Naive thymus-derived CD4-positive, alpha-beta T cell (primary cell): Measurements from ENCODE around the gene SHQ1. TPM values are rescaled to one million over a fixed set of nuclear protein-coding genes. Genes with fewer than 3 reads are reported as not detected.

Experiments
- ATAC-seq: fragments of 150-1000 bp; cut with Tn5 transposase; 2 replicates; pipeline ENCODE4 v1.10.0; 2021; ENCODE audit warnings: mild to moderate bottlenecking, moderate library complexity
- CTCF ChIA-PET: fragments of 350-600 bp; sonication (Branson Sonifier 250); formaldehyde crosslinking; loops from one replicate; lab custom pipeline; 2021; ENCODE audit warnings: antibody characterized with exemption; lab: Charles Lee
- POLR2A ChIA-PET: fragments of 350-600 bp; sonication (Branson Sonifier 250); formaldehyde crosslinking; loops from one replicate; lab custom pipeline; 2021; ENCODE audit warnings: antibody characterized with exemption, inconsistent platforms; lab: Charles Lee
- DNase-seq, 9 donors: peaks; one replicate each; pipeline versions ENCODE4 v3.0.0 to v3.0.0-alpha.2; 2020 to 2022; ENCODE audit warnings: mixed read lengths in 1 of 9
- H3K27ac ChIP-seq: one replicate; pipeline ENCODE4 v1.7.0; 2013; ENCODE audit warnings: mild to moderate bottlenecking, low read depth, low read length, moderate library complexity
- H3K27me3 ChIP-seq, 2 donors: one replicate each; pipeline ENCODE4 v1.7.0; 2013; ENCODE audit warnings: low read length in 2 of 2, mild to moderate bottlenecking in 2 of 2, moderate library complexity in 2 of 2; ENCODE audit not compliant: control insufficient read depth in 2 of 2, insufficient read depth in 2 of 2
- H3K36me3 ChIP-seq, 3 experiments: 1 replicate in 2 of 3; 2 replicates in 1 of 3; pipeline ENCODE4 v1.7.0; 2013; ENCODE audit warnings: low read length in 3 of 3, mild to moderate bottlenecking in 3 of 3, moderate library complexity in 1 of 3; ENCODE audit not compliant: insufficient read depth in 3 of 3, control insufficient read depth in 2 of 3
- H3K4me1 ChIP-seq, 2 donors: one replicate each; pipeline ENCODE4 v1.7.0; 2013; ENCODE audit warnings: low read length in 2 of 2, mild to moderate bottlenecking in 2 of 2, moderate library complexity in 1 of 2; ENCODE audit not compliant: control insufficient read depth in 2 of 2, insufficient read depth in 2 of 2
- H3K4me3 ChIP-seq: 2 replicates; pipeline ENCODE4 v1.7.0; 2013; ENCODE audit warnings: mild to moderate bottlenecking, low read length
- H3K9me3 ChIP-seq, 3 experiments: 1 replicate in 2 of 3; 2 replicates in 1 of 3; pipeline ENCODE4 v1.7.0; 2013; ENCODE audit warnings: low read length in 3 of 3; ENCODE audit not compliant: control insufficient read depth in 2 of 3
- H3K27ac Mint-ChIP-seq, 9 donors: one replicate each; pipeline ENCODE4 v1.8.0; 2020 to 2022; ENCODE audit warnings: mixed read lengths in 9 of 9, mild to moderate bottlenecking in 8 of 9, moderate library complexity in 5 of 9, inconsistent platforms in 2 of 9
- H3K27me3 Mint-ChIP-seq, 5 donors: one replicate each; pipeline ENCODE4 v1.8.0; 2021 to 2022; ENCODE audit warnings: mixed read lengths in 5 of 5, mild to moderate bottlenecking in 1 of 5
- H3K36me3 Mint-ChIP-seq, 5 donors: one replicate each; pipeline ENCODE4 v1.8.0; 2020 to 2022; ENCODE audit warnings: mixed read lengths in 5 of 5, mild to moderate bottlenecking in 3 of 5, inconsistent platforms in 1 of 5
- H3K4me1 Mint-ChIP-seq, 7 donors: one replicate each; pipeline ENCODE4 v1.8.0; 2020 to 2022; ENCODE audit warnings: mixed read lengths in 7 of 7, mild to moderate bottlenecking in 3 of 7, inconsistent platforms in 1 of 7
- H3K4me3 Mint-ChIP-seq, 10 donors: one replicate each; pipeline ENCODE4 v1.8.0; 2020 to 2022; ENCODE audit warnings: mild to moderate bottlenecking in 10 of 10, mixed read lengths in 10 of 10, moderate library complexity in 6 of 10, inconsistent platforms in 2 of 10
- H3K9me3 Mint-ChIP-seq, 11 donors: one replicate each; pipeline ENCODE4 v1.8.0; 2020 to 2022; ENCODE audit warnings: mixed read lengths in 11 of 11, mild to moderate bottlenecking in 4 of 11, inconsistent platforms in 1 of 11, moderate library complexity in 1 of 11
- intact Hi-C, 2 donors: fragments of 100-400 bp; cut with micrococcal nuclease; formaldehyde crosslinking; loops; one replicate each; pipeline ENCODE4 v1.15.1; 2023
- polyA plus RNA-seq, 2 donors: library from polyadenylated mRNA; unstranded; fragments of 300-500 nt; fragmentation: Illumina TruSeq; gene quantifications; one replicate each; pipeline ENCODE4 v1.2.3, GENCODE V29; 2021
- total RNA-seq, 6 experiments: library from RNA in 5 of 6; stranded (reverse) in 5 of 6; gene quantifications; 1 replicate in 5 of 6; 2 replicates in 1 of 6; pipeline ENCODE4 v1.2.3 and lab custom pipeline; 2021 to 2026

SHQ1 gene
- total and polyA plus RNA-seq, 7 experiments from 2014 or later: 14.1 to 34.3 (median 24.5) TPM

- Histone ChIP-seq H3K36me3 (no peaks in the 10 kb centered on the region), H3K9me3 (no peaks in the 10 kb centered on the region), H3K4me1 (no peaks in the 10 kb centered on the region), H3K4me3 (no peak overlapping the region), H3K27ac (no peak overlapping the region), H3K27me3 (peaks cover 0 to 2% of the 10 kb centered on the region in 2 donors)
- no peak overlapping the region for H3K27ac Mint-ChIP-seq
- ATAC-seq (no peak), DNase-seq (no peak)
- no peaks in the 10 kb centered on the region for H3K36me3 Mint-ChIP-seq
- H3K27me3 Mint-ChIP-seq: peaks cover 0 to 9% (median 0%) of the 10 kb centered on the region in 5 donors
- no peaks in the 10 kb centered on the region for H3K9me3 Mint-ChIP-seq
- peaks cover 0 to 5% (median 4%) of the 10 kb centered on the region in 7 donors for H3K4me1 Mint-ChIP-seq
- ChIA-PET CTCF (no interaction called here), POLR2A (interaction anchor here (0.6 kb wide), 1 partner anchor 140 kb away, joined by 3 read pairs; no protein-coding TSS in a partner anchor)
- intact Hi-C loops: no loop called here
- no peak overlapping the region for H3K4me3 Mint-ChIP-seq
Observed at GRCh38 chr3:72855001-72855400, 6.8 kb upstream of the SHQ1 start.

GRCh38 chr3:72848703-72849081 lies 447 bp upstream of the SHQ1 start:
- H3K27ac ChIP-seq: peak overlapping the region; percentile 71
- intact Hi-C loops: loop anchor here (1.0 to 5.0 kb wide), 11 partner anchors 26 to 1126 kb away; partner anchors contain the start of genes RYBP (in 2 of the 2), EIF4E3 (in 1 of the 2) and PPP4R2 (in 1 of the 2)
- H3K4me3 Mint-ChIP-seq: peak overlapping the region; percentile 93 to 100 (median 98)
- POLR2A ChIA-PET: interaction anchor here (0.9 to 1.5 kb wide), 3 partner anchors 28 to 110 kb away, joined by 3 read pairs; no protein-coding TSS in a partner anchor
- peak overlapping the region; percentile 80 to 92 (median 89) for H3K27ac Mint-ChIP-seq
- H3K4me1 ChIP-seq: peaks cover 14 to 16% of the 10 kb centered on the region in 2 donors
- H3K36me3 ChIP-seq: peaks cover 0 to 10% (median 0%) of the 10 kb centered on the region in 3 experiments
- no peaks in the 10 kb centered on the region for H3K9me3 Mint-ChIP-seq
- no peaks in the 10 kb centered on the region for H3K27me3 ChIP-seq
- H3K36me3 Mint-ChIP-seq: peaks cover 0 to 4% (median 0%) of the 10 kb centered on the region in 5 donors
- H3K4me3 ChIP-seq: peak overlapping the region; percentile 92
- peak in 2 of 9 donors; percentile 26 to 63 for DNase-seq
- peak; percentile 44 for ATAC-seq
- CTCF ChIA-PET: interaction anchor here (2.3 to 3.0 kb wide), 2 partner anchors 208 to 238 kb away, joined by 6 to 20 read pairs; no protein-coding TSS in a partner anchor
- peaks cover 33 to 62% (median 51%) of the 10 kb centered on the region in 7 donors for H3K4me1 Mint-ChIP-seq
- H3K9me3 ChIP-seq: no peaks in the 10 kb centered on the region
- H3K27me3 Mint-ChIP-seq: peaks cover 0 to 7% (median 0%) of the 10 kb centered on the region in 5 donors

- H3K27ac Mint-ChIP-seq: peak overlapping the region; percentile 80 to 92 (median 89)
- Histone ChIP-seq H3K27me3 (no peaks in the 10 kb centered on the region), H3K4me3 (peak overlapping the region; percentile 92), H3K27ac (peak overlapping the region; percentile 71), H3K9me3 (no peaks in the 10 kb centered on the region), H3K36me3 (peaks cover 0 to 10% (median 0%) of the 10 kb centered on the region in 3 experiments), H3K4me1 (peaks cover 14 to 16% of the 10 kb centered on the region in 2 donors)
- CTCF ChIA-PET: interaction anchor here (0.8 kb wide), 1 partner anchor 181 kb away, joined by 3 read pairs; no protein-coding TSS in a partner anchor
- ATAC-seq (no peak), DNase-seq (peak in 1 of 9 donors; percentile 0)
- POLR2A ChIA-PET: interaction anchor here (0.6 to 1.5 kb wide), 3 partner anchors 27 to 1119 kb away, joined by 3 read pairs; no protein-coding TSS in a partner anchor
- peaks cover 0 to 7% (median 0%) of the 10 kb centered on the region in 5 donors for H3K27me3 Mint-ChIP-seq
- H3K36me3 Mint-ChIP-seq: peaks cover 0 to 10% (median 3%) of the 10 kb centered on the region in 5 donors
- peaks cover 34 to 67% (median 51%) of the 10 kb centered on the region in 7 donors for H3K4me1 Mint-ChIP-seq
- H3K9me3 Mint-ChIP-seq: no peaks in the 10 kb centered on the region
- peak overlapping the region; percentile 93 to 100 (median 98) for H3K4me3 Mint-ChIP-seq
- intact Hi-C loops: loop anchor here in 1 of 2 donors (5.0 kb wide), 2 partner anchors 225 to 400 kb away; partner anchors contain the start of gene RYBP
Observed at GRCh38 chr3:72847282-72847681, 963 bp downstream of the SHQ1 start.

GRCh38 chr3:72846166-72846565 lies 2.1 kb downstream of the SHQ1 start:
- H3K9me3 Mint-ChIP-seq: no peaks in the 10 kb centered on the region
- H3K27me3 ChIP-seq: no peaks in the 10 kb centered on the region
- ATAC-seq: no peak
- intact Hi-C loops: loop anchor here in 1 of 2 donors (5.0 kb wide), 2 partner anchors 226 to 399 kb away; partner anchors contain the start of gene RYBP
- H3K4me3 Mint-ChIP-seq: peak overlapping the region in 9 of 10 donors; percentile 71 to 100 (median 98)
- H3K27ac Mint-ChIP-seq: peak overlapping the region in 3 of 9 donors; percentile 9 to 69 (median 37)
- no peak overlapping the region for H3K27ac ChIP-seq
- POLR2A ChIA-PET: interaction anchor here (0.8 kb wide), 1 partner anchor 18 kb away, joined by 3 read pairs; no protein-coding TSS in a partner anchor
- H3K4me1 Mint-ChIP-seq: peaks cover 34 to 63% (median 49%) of the 10 kb centered on the region in 7 donors
- CTCF ChIA-PET: interaction anchor here (0.6 kb wide), 1 partner anchor 180 kb away, joined by 3 read pairs; no protein-coding TSS in a partner anchor
- H3K27me3 Mint-ChIP-seq: peaks cover 0 to 5% (median 0%) of the 10 kb centered on the region in 5 donors
- no peak for DNase-seq
- no peak overlapping the region for H3K4me3 ChIP-seq
- H3K36me3 ChIP-seq: peaks cover 0 to 21% (median 0%) of the 10 kb centered on the region in 3 experiments
- peaks cover 3 to 21% (median 12%) of the 10 kb centered on the region in 5 donors for H3K36me3 Mint-ChIP-seq
- no peaks in the 10 kb centered on the region for H3K9me3 ChIP-seq
- peaks cover 14 to 16% of the 10 kb centered on the region in 2 donors for H3K4me1 ChIP-seq

- ChIA-PET CTCF (no interaction called here), POLR2A (no interaction called here)
- Mint-ChIP-seq H3K4me1 (peaks cover 34 to 64% (median 47%) of the 10 kb centered on the region in 7 donors), H3K4me3 (no peak overlapping the region), H3K27ac (no peak overlapping the region), H3K36me3 (peaks cover 9 to 31% (median 18%) of the 10 kb centered on the region in 5 donors), H3K27me3 (peaks cover 0 to 4% (median 0%) of the 10 kb centered on the region in 5 donors), H3K9me3 (no peaks in the 10 kb centered on the region)
- Histone ChIP-seq H3K9me3 (no peaks in the 10 kb centered on the region), H3K27me3 (no peaks in the 10 kb centered on the region), H3K27ac (no peak overlapping the region), H3K4me1 (peaks cover 14 to 15% of the 10 kb centered on the region in 2 donors), H3K36me3 (peaks cover 7 to 34% (median 8%) of the 10 kb centered on the region in 3 experiments), H3K4me3 (no peak overlapping the region)
- ATAC-seq (no peak), DNase-seq (no peak)
- intact Hi-C loops: no loop called here
Observed at GRCh38 chr3:72844436-72844993, 3.7 kb downstream of the SHQ1 start.

DNA sequence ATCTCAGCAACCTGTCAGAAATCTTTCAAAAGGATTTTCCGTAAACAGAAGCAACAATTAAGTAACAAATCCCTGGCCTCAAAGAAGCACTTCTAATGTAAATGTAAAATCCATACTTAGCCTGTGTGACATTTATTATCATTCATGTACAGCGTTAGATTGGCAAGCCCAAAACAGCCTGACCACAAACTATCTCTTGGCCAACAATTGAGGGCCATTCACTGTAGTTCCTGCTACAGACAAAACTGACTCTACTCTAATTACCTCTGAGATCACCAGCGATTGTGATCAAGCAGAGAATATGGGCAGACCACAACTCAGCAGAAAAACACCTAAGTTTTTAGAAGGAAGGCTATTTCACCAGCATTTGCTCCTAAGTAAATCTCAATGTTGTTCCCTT lies 9.2 kb downstream of the SHQ1 start:
- Histone ChIP-seq H3K27me3 (no peaks in the 10 kb centered on the region), H3K36me3 (peaks cover 12 to 60% (median 13%) of the 10 kb centered on the region in 3 experiments), H3K9me3 (no peaks in the 10 kb centered on the region), H3K4me1 (no peaks in the 10 kb centered on the region), H3K27ac (no peak overlapping the region), H3K4me3 (no peak overlapping the region)
- Mint-ChIP-seq H3K4me1 (peaks cover 3 to 17% (median 7%) of the 10 kb centered on the region in 7 donors), H3K9me3 (peaks cover 0 to 1% (median 0%) of the 10 kb centered on the region in 11 donors), H3K36me3 (peaks cover 23 to 67% (median 41%) of the 10 kb centered on the region in 5 donors), H3K27me3 (no peaks in the 10 kb centered on the region), H3K4me3 (no peak overlapping the region), H3K27ac (peak overlapping the region in 1 of 9 donors; percentile 57)
- CTCF ChIA-PET: no interaction called here
- DNase-seq: no peak
- POLR2A ChIA-PET: no interaction called here
- ATAC-seq: no peak
- intact Hi-C loops: no loop called here
